Stimulated activated CD4-positive, alpha-beta T cell treated with anti-CD3 and anti-CD28 coated beads, Interleukin-2, amount 100 ng/mL, for 4 hours (primary cell): ENCODE results near the gene MAP2K7.
"Not testable (repeated sequence)": the region's sequence is repeated elsewhere in the genome, so short reads cannot be mapped to it uniquely, and the experiment has no call there.

Experiments
- DNase-seq: peaks from one replicate; pipeline ENCODE4 v3.0.0-alpha.2; 2020; ENCODE audit warnings: low read depth

Gene MAP2K7

DNA sequence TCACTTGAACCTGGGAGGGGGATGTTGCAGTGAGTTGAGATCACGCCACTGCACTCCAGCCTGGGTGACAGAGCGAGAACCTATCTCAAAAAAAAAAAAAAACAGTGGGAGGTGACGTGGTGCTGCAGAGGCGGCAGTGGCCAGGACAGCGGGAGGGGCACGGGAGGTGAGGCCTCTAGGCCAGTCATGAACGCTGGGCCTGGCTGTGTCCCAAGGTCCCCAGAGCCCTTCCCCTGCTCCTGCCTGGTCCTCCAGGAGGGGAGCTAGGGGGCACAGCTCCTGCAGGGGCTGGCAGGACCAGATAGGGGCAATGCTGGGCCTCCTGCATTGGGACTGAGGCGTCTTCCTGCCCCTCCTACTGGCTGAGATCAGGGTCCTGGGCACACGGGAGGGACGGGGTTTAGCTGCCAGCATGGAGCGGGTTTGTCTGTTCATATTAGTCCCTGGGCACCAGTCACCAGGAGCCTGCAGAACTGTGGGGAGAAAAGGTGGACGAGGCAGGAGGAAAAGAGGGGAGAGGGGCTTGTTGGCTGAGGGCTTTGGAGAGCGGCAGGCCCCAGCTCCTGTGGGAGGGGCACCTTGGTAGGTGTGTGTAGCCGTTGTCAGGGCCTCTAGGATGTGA is 4.5 kb downstream of the MAP2K7 start:
- no peak for DNase-seq

DNA sequence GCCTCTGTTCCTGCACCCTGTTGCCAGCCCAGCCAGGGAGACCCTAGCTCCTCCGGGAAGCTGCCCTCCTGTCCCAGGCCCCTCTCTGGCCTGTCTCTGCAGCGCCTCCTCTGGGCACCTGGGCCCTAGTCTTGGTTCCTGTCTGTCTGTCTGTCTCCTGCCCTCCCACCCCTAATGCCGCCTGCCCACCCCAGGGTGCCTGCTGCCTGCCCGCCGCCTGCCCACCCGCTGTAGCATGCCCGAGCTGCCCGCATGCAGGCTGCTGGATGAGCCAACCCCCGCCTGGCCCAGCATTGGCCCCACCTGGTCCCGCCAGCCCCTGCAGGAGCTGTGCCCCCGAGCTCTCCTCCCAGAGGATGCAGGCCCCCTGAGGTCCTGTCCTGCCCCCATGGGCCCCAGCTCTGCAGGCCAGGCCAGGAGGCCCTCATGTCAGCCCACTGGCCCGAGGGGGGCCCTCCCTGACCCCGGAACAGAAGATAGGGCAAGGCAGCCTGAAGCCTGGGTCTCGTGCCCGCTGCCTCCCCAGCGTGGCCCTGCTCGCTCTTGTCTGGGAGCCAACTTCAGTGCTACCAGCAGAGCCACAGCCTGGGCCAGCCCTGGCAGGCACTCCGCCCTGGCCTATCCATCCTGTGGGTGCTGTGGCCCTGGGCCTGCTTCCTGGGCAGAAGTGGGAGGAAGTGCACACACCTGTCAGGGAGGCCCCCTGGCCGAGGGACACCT is 5.2 kb downstream of the MAP2K7 start:
- no peak for DNase-seq

DNA sequence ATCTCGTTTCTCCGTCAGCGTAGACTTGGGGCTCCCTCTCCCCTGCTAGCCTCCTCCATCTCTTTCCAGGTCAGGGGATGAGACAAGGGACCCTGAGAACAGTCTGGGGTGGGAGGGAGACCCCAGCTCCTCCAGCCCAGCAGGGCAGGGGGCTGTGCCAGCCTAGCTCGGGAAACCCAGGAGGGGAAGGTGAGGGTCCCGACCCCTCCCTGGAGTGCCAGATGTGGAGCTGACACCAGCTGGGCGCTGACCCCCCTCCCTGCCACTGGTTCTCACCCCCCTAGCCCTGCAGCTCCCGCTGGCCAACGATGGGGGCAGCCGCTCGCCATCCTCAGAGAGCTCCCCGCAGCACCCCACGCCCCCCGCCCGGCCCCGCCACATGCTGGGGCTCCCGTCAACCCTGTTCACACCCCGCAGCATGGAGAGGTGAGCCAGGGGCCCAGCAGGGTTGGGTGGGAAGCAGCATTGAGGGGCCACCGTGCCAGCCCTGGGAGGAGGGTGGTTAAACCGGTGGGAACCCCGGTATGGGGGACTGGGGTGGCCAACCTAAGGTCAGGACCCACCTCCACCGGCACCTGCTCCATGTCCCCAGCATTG is 5.9 kb downstream of the MAP2K7 start:
- DNase-seq, result no peak

DNA sequence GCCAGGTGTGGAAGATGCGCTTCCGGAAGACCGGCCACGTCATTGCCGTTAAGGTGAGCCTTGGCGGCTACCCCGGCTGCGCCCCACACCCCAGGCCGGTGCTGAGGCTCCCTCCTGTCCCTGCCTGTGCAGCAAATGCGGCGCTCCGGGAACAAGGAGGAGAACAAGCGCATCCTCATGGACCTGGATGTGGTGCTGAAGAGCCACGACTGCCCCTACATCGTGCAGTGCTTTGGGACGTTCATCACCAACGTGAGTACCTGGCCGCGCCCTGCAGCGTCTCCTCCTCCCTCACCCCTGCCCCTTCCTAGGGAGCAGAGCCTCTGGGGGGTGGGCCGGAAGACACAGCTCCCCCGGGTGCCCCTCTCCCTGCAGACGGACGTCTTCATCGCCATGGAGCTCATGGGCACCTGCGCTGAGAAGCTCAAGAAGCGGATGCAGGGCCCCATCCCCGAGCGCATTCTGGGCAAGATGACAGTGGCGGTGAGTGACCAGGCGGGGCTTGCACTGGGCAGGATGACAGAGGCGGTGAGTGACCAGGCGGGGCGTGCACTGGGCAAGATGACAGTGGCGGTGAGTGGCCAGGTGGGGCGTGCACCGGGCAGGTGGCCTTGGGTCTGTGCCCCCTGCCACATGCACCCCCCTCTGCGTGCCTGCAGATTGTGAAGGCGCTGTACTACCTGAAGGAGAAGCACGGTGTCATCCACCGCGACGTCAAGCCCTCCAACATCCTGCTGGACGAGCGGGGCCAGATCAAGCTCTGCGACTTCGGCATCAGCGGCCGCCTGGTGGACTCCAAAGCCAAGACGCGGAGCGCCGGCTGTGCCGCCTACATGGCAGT is 6.9 kb downstream of the MAP2K7 start:
- DNase-seq, result no peak

DNA sequence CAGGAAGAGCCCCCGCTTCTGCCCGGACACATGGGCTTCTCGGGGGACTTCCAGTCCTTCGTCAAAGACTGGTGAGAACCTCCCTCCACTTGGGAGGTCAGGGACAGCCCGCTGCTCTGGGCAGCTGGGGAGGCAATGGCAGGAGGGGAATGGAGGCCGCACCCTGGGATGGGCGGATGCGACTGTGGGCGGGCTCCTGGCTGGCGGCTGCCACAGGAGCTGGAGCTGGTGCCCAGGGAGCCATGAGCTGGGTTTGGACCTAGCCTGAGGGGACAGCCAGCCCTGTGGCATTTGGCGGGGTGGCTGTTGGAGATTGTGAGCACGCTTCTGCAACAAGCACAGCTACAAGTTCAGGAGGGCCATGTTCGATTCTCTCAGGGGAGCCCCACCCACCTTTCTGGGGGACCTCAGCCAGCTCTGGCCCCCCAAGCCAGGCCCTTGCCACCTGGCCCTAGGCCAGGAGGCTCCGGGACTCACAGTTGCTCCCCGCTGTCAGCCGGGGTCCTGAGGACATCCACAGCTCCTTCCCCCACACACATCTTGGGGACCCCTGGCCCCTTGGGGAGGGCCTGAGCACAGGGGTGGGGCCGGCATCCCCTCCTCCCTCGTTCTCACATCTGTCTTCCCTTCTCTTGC is 7.9 kb downstream of the MAP2K7 start:
- no peak for DNase-seq

DNA sequence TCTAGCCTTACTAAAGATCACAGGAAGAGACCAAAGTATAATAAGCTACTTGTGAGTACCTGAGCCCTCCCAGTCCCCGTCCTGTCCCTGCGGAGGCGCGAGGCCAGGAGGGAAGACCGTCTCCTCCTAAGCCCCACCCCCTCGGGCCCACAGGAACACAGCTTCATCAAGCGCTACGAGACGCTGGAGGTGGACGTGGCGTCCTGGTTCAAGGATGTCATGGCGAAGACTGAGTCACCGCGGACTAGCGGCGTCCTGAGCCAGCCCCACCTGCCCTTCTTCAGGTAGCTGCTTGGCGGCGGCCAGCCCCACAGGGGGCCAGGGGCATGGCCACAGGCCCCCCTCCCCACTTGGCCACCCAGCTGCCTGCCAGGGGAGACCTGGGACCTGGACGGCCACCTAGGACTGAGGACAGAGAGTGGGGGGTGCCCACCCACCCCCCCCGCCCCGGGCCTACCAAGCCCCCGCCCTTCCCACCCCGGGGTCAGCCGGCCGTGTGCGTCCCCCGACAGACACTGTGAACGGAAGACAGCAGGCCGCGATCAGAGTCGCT is 8.5 kb downstream of the MAP2K7 start:
- DNase-seq, result no peak

DNA sequence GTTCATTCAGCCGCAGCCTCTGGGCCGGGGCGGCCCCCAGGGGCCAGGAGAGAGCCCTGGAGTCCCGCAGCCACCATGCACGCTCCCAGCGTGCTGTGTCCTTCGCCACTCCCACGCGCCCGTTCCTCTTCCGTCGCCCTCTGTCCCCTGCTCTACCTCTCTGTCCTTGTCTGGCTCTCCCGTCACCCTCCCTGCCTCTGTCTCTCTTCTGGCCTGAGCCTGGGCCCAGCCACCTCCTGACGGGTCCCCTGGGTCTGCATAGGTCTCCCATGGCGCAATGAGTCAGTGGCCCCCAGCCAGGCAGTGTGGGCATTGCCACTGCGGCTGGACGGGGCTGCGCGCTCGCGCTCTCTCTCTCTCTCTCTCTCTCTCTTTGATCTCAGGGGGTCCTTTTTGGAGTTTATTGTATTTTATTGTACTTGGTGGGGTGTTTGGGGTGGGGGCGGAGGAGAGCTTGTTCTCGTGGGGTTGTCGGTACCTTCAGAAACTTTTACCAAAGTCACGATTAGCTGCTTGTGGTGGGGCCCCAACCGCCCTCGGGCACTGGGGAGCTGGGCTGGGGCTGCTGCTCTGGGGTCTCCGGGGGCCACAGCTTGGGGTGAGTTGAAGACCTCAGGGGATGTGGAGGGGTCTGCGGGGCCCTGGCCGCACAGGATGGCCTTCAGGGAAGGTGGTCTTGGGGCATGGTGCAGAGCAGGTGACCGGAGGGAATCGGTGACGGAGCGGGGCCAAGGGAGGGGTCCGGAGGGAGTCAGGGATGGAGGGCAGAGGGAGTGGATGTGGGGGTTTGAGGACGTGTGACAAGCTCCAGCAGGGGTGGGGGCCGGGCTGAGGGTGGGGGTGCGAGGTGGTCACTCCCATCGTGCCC is 9.3 kb downstream of the MAP2K7 start:
- DNase-seq, result no peak

DNA sequence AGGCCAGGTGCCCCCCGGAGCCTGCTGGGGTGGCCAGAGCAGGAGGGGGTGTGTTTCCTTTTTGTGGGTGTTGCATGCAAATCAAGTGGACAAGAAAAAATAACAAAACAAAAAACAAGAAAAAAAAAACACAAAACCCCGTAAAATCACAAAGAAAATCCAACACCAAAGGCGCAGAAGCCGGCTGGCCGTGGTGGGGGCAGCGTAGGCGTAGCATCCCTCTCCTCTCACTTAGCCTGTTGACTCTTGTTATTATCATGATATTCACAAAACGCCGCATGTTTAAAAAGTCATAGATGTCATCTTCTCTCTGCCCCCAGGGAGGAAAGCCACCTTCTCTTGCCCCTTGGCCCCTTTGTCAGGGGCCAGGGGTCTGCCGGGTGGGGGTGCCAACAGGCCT is 10.0 kb downstream of the MAP2K7 start:
- no peak for DNase-seq

DNA sequence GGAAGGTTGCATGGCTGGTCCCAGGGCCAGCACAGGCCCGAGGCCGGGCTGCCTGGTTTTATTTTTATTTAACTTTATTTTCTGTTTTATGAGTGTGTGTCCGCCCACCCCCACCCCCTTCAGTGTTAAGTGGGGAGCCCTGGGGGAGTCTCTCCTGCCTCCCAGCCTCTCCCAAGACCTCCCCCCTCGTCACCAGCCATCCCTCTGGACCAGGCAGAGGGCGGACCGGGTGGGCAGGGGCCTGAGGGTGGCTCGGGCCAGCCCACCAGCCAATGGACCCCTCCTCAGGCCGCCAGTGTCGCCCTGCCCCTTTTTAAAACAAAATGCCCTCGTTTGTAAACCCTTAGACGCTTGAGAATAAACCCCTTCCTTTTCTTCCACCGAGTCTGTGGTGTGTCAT is 10.4 kb downstream of the MAP2K7 start:
- no peak for DNase-seq

DNA sequence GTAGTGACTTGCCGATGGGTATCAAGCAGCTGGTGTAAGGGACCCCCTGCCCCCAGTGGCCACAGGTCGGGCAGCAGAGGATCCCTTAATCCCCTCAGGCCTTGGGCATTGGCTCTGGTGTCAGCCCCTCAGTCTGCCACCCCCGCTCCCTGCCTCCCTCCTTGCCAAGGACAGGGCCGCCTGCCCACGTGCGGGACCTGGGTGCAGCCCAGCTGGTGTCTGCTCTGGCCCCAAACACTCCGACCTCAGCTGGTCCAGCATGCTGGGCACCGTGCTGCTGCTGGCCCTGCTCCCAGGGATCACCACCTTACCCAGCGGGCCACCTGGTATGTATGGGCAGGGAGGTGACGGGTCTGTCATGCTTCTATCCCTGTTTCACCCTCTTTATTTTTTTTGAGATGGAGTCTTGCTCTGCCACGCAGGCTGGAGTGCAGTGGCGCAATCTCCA is 10.9 kb downstream of the MAP2K7 start, which contains the start of gene TGFBR3L:
Gene TGFBR3L, plus strand, starts transcription at position 233 of the 448 bp plus-strand sequence.
- DNase-seq, result no peak

DNA sequence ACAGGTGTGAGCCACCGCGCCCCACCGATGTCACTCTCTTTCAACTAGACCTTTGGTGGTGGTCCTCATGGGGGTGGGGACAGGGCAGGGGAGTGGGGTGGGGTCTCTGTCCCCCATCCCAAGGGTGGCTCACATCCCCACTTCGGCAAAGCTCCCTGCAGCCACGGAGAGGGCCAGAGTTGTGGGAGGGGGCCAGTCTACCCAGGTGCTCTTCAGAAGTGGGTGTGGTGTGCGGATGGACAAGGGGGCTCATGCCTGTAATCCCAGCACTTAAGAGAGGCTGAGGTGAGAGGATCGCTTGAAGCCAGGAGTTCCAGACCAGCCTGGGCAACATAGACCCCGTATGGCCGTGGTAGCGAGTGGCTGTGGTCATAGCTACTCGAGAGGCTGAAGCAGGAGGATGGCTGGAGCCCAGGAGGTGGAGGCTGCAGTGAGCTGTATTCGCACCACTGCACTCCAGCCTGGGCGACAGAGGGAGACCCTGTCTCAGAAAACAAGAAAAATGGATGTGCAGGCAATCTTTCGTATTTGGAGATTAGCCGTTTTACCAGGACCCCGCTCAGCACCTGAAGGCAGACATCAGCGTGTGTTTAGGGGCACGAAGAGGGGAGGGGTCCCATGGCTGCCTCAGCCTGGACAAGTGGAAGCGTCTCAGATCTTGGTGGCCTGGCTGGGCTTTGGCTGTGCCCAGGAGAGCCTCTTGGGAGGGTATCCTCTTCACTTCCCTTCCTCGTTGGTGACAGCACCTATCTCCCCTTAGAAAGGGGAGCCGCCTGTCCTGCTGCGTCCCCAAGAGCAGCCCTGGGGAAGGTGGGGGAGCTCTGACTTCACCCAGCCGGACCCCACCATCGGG is 11.8 kb downstream of the MAP2K7 start:
- DNase-seq, result no peak

DNA sequence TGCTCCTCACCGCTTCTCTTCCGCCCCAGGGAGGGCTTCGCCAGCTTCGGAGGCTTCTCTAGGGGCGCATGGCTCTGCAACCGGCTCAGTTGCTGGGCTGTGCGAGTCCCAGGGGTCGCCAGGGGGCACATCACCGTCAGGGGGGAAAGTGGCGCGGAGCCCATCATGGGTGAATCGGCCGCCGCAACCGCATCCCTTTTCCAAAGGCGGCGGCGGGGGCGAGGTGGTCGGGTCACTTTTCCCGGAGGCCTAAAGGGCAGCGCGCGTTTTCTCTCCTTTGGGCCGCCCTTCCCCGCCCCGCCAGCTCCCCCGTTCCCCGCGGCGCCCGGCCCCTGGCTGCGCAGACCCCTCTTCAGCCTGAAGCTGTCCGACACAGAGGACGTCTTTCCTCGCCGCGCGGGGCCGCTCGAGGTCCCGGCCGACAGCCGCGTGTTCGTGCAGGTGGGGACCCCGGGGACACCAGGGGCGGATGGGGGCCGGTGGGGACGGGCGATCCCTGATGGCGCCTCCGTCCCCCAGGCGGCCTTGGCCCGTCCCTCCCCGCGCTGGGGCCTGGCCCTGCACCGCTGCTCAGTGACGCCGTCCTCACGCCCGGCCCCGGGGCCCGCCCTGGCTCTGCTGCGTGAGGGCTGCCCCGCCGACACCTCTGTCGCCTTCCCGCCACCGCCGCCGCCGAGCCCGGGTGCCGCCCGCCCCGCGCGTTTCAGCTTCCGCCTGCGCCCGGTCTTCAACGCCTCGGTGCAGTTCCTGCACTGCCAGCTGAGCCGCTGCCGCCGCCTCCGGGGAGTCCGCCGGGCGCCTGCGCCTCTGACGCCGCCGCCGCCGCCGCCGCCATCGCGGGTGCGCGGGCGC is 12.7 kb downstream of the MAP2K7 start:
- DNase-seq, result no peak

DNA sequence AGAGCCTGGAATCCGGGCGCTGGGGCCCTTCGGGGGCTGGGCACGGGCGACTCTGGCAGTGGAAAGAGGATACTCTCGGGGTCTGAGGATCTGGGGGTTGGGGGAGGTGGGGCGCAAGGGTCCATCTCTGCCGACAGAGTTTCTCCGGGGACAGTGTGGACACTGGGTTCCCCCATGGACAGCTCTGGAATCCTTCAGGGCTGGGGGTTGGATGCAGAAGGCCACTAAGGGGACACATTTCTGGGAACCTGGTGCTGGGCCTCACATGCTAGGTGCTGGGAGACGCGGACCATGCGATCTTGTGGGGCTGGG is 13.2 kb downstream of the MAP2K7 start:
- DNase-seq, result no peak

DNA sequence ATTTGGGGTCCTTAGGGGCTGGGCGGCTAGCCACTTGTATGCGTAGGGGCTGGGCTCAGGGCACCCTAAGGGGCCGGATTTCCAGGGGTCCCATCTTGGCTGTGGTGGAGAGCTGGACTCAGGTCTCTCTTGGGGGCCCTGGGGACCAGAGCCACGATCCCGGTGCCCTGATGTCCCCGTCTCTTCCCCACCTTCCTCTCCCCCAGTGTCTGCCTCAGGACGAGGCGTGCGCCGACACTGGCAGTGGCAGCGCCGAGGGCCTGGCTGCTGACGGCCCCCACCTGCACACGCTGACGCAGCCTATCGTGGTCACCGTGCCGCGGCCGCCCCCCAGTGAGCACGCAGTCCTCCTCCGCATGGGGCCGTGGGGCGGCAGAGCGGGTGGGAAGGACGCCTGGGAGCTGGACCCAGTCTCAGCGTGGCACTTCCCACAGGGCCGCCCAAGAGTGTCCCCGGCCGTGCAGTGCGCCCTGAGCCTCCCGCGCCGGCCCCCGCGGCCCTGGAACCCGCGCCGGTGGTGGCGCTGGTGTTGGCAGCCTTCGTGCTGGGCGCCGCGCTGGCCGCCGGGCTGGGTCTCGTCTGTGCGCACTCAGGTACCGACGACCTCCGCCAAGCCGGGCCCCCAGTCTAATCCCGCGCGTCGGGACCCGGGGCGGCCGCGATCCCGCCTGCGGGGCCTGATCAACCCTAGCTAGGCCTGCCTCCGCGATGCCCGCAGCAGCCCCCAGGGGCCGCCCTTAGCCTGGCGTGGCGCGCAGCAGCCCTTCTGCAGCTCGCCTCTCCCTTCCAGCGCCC is 13.8 kb downstream of the MAP2K7 start:
- DNase-seq, result peak; percentile 47

DNA sequence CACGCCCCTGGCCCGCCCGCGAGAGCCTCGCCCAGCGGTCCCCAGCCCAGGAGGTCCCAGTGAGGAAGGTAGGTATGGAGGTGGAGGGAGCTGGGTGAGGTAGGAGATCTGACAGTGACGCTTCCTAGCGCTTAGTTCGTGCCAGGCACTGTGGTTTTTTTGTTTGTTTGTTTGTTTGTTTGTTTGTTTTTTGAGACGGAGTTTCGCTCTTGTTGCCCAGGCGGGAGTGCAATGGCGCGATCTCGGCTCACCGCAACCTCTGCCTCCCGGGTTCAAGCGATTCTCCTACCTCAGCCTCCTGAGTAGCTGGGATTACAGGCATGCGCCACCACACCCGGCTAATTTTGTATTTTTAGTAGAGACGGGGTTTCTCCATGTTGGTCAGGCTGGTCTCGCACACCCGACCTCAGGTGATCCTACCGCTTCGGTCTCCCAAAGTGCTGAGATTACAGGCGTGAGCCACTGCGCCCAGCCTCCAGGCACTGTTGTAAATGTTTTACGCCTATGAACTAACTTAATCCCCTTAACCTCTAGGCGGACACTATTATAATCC is 14.5 kb downstream of the MAP2K7 start:
- not testable (repeated sequence) for DNase-seq

DNA sequence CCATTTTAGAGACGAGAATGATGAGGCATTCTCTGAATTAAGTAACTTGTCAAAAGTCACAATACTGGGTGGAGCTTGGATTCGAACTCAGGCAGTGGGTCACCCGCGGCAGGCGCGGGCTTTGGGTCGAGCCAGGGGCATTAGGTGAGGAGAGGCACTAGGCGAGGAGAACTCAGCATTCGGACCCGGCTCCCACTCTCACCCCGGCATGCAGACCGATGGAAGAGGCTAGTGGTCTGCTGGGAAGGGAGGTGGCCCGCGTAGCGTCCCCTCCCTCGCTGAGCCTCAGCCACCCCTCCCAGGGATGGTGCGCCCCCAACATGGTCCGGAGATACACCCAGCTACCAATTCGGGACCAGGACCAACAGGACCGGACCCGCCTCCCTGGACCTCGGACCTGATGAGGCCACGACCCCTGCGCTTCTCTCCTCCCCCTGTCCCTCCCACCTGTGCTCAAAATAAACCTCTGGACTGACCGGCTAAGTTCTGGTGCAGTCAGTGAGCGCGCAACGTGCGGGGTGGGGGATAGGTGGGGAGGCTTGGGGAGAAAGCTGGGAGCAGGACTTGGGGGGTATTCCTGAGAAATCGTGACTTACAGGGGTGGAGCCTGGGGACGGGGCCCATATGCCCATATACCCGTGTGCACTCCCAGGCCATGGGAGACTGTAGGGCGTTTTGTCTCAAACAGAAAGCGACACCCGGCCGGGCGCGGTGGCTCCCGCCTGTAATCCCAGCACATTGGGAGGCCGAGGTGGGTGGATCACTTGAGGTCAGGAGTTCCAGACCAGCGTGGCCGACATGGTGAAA is 15.1 kb downstream of the MAP2K7 start:
- DNase-seq, result no peak
